ENCODE results near the gene TMEM187.

DNA sequence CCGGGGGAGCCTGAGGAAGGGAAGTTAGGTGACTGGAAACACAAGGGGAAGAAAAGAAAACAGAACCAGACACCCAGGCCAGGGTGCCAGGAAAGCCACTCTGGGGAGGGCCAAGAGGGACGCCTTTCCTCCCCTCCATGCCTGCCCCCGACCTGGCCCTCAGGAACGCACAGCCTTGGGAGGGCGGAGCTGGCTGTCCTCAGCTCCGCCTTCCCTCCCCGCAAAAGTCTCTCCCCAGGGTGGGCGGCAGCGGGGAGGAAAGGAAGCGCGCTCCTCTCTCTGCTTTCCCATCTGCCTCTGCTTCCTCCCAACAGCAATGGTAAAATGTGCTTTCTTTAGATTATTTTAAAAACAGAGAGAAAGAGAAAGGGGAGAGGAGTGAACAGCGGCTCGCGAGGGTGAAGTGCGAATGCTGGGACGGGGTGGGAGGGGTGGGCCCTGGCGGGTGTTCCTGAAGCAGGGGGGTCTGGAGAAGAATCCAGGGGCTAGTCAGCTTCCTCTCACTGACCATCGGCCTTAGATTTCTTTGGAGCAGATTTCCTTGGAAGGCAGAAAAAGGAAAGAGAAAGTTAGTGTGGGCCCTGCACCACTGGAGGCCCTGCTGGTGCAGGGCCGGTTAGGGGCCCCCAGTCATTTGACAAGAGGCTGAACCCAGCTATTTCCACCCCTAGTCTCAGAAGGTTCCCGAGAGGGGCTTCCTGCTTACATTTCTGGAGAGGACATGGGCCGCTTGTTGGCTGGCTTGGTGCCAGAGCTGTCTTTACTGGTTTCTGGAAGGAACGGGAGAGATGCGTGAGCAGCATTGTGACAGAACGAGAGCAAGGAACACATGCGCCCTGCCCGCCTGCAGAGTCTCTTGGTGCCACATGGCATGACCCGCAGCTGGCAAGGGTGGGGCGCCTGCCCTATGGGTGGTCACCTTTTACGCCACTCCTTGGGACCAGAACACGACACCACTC, 23.4 kb upstream of the TMEM187 start:
- no peak for TF ChIP-seq POLR2A (IDR thresholded peaks at IDR 0.05)
- TF ChIP-seq, protein P1, sequence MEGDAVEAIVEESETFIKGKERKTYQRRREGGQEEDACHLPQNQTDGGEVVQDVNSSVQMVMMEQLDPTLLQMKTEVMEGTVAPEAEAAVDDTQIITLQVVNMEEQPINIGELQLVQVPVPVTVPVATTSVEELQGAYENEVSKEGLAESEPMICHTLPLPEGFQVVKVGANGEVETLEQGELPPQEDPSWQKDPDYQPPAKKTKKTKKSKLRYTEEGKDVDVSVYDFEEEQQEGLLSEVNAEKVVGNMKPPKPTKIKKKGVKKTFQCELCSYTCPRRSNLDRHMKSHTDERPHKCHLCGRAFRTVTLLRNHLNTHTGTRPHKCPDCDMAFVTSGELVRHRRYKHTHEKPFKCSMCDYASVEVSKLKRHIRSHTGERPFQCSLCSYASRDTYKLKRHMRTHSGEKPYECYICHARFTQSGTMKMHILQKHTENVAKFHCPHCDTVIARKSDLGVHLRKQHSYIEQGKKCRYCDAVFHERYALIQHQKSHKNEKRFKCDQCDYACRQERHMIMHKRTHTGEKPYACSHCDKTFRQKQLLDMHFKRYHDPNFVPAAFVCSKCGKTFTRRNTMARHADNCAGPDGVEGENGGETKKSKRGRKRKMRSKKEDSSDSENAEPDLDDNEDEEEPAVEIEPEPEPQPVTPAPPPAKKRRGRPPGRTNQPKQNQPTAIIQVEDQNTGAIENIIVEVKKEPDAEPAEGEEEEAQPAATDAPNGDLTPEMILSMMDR (IDR thresholded peaks at IDR 0.05), result no peak
